NCI-H510A treated with DMSO at 0.1 percent for 48 hours (cell line): ENCODE results near the gene HLA-A.
"Not testable (repeated sequence)": the region's sequence is repeated elsewhere in the genome, so short reads cannot be mapped to it uniquely, and the experiment has no call there.

Source experiments
- DNase-seq: peaks from one replicate; lab custom pipeline; 2025; lab: John Stamatoyannopoulos, UW

The HLA-A gene

GRCh38 chr6:29961966-29962365 lies 19.6 kb downstream of the HLA-A start:
- DNase-seq, result no peak

DNA sequence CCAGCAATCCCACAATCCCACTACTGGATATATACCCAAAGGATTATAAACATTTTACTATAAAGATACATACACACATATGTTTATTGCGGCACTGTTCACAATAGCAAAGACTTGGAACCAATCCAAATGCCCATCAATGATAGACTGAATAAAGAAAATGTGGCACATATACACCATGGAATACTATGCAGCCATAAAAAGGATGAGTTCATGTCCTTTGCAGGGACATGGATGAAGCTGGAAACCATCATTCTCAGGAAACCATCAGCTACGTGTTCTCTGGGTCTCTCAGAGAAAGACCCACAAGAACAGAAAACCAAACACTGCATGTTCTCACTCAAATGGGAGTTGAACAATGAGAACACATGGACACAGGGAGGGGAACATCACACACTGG lies 21.4 kb downstream of the HLA-A start:
- DNase-seq, result not testable (repeated sequence)

GRCh38 chr6:29964518-29964886 lies 22.2 kb downstream of the HLA-A start:
- no peak for DNase-seq

GRCh38 chr6:29964887-29965562 lies 22.7 kb downstream of the HLA-A start:
- peak; percentile 89 for DNase-seq

GRCh38 chr6:29965563-29965872 lies 23.2 kb downstream of the HLA-A start:
- DNase-seq, result no peak

GRCh38 chr6:29965873-29966601 lies 23.7 kb downstream of the HLA-A start:
- DNase-seq, result peak; percentile 81

DNA sequence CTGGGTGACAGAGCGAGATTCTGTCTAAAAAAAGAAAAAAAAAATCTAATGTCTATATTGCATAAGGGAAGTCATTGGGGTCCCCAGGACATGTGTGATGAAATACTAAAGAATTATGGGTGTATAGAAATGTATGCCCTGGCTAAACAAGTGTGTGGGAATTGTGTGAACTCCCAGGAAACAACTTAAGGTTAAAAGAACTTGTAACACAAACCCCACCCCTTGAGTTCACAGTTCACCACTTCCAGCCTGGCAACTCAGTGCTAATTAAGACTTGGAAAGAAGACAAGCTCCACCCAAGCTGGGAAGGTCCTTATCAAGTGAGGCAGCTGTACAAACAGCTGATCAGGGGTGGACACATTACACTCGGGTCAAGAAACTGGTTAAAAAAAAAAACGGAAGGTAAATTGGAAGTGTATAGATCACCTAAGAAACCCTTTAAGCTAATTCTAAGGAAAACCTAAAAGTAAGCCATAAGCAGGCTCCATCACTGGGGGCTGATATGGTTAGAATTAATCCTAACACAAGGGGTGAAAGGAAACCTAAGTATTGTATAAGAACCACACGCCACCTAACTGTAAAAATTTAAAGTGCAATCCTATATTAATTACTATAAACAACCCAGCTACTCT lies 25.2 kb downstream of the HLA-A start:
- DNase-seq, result peak; percentile 50

- DNase-seq, result no peak
Measured at GRCh38 chr6:29968130-29968529, 25.8 kb downstream of the HLA-A start.

DNA sequence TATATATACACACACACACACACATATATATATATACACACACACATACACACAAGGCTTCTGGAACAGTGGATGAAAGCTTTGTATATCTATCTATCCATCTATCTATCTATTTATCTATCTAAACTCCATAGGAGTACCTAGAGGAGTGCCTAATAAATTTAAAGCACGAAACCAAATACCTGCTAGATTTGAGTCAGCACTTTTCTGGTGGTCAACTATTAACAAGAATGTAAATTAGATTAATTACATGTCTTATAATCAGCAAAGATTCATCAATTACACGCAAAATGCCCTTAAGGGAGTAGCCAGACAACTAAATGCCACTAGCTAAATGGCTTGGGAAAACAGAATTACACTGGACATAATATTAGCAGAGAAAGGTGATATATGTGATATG lies 26.6 kb downstream of the HLA-A start:
- DNase-seq, result no peak

- no peak for DNase-seq
Measured at GRCh38 chr6:29970711-29971110, 28.4 kb downstream of the HLA-A start.

DNA sequence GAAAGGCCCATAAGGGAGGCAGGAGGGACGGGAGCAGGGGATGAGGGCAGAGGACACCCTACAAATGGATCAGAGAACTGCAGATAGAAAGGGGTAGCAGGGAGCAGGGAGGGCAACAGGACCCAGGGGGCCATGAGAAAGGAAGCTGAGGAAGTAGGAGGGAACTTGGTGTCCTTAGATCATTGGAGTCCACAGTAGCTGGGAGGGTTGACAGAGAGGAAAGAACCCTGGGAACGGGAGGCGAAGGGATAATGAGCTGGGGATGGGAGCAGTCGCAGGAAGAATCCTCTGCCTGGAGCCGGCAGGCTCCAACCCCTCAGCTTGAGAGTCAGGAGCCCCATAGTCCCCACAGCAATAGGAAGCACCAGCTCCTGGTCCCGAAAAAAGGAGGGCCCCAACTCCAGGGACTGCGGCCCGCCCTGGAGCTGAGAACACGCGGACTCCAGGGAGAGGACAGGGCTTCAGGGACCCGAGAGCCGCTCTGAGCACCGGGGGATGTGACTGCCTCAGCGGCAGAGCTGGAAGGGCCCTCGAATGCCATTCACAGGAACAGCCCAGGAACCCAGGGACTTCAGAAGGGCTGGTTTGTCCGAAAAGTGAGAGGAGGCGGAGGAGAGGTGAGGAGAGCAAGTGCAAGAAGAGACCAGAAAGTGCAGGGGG lies 32.7 kb downstream of the HLA-A start:
- DNase-seq, result no peak

DNA sequence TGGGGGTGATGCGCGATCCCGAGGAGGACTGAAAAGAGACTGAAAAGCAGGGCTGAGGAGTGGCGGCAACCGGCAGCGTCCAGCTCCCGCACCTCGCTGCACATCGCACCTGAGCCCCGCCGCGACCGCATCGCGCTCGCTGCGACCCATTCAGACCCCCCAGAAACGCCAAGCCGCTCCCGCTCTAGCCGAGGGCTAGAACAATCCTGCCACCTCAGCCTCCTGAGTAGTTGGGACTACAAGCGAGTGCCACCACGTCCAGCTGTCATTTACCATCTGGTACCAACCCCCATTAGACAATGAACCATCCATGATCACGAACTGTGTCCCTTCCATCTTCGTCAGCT lies 33.2 kb downstream of the HLA-A start:
- DNase-seq, result no peak

DNA sequence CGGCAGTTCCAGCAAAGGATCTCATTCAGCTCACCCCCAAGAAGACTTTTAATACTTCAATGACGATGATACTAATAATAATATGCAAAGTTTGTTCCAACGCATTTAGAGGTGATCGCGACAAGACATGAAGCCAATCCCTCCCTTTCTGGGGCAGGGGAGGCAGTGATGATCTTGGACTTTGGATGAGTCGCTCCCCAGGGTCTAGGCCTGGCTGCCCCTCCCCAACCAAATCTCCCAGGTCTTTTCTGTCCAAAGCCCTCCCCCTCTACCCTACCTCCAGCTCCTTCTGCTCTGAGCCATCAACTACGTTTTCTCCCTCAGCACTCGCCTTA lies 33.9 kb downstream of the HLA-A start:
- DNase-seq, result no peak

DNA sequence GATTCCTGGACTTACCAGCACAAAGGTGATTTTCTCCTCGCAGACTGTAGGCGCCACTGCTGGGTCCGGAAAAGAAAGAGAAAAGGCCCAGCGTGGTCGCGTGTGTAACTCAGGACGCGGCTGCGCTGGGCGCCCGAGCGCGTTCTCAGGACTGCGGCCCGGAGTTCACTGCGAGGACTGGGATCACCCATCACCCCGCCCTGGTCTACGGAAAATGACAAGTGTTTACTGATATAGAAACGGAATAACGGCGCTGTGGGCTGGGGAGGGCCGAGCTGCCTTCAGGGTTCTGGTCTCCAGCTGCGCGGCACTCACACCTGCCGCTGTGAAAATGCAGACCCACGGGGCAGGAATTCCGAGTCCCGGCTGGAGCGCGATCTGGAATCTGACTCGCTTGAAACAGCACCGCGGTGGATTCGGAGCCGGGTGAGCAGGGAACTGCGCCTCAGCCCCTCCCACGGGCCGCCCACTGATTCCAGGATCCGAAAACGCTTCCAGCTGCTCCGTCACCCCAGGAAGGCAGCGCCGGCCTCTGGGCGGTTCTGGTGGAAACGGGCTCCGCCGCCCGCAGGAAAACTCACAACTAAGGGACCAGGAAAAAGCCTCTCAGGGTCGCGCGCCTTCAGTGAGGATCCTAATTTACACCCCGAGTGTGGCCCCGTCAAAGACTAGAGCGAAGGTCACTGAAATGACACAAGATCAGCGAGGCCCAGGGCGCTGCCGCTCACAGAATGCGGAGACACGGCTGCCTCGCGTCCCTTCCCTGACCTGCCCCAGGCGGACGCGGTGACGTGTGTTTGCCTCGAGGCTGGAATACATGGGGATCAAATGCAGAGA lies 34.5 kb downstream of the HLA-A start:
- DNase-seq, result peak; percentile 70

DNA sequence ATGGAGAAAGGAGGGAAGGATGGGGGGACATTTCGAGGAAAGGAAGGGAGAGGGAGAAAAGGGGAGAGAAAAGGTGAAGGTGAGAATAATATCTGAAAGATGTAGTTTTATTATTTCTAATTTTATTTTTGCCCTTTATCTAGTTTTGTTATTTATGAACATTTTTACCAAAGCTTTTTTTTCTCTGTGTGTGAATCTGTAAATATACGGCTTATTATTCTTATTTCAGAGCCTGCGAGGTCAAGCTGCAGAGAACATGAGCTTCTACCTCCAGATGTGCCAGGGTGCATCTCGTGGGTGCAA lies 35.0 kb downstream of the HLA-A start:
- DNase-seq, result no peak

DNA sequence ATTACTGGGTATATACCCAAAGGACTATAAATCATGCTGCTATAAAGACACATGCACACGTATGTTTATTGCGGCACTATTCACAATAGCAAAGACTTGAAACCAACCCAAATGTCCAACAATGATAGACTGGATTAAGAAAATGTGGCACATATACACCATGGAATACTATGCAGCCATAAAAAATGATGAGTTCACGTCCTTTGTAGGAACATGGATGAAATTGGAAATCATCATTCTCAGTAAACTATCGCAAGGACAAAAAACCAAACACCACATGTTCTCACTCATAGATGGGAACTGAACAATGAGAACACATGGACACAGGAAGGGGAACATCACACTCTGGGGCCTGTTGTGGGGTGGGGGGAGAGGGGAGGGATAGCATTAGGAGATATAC lies 37.7 kb downstream of the HLA-A start:
- DNase-seq, result not testable (repeated sequence)

- DNase-seq, result no peak
Measured at GRCh38 chr6:29980511-29980910, 38.2 kb downstream of the HLA-A start.

DNA sequence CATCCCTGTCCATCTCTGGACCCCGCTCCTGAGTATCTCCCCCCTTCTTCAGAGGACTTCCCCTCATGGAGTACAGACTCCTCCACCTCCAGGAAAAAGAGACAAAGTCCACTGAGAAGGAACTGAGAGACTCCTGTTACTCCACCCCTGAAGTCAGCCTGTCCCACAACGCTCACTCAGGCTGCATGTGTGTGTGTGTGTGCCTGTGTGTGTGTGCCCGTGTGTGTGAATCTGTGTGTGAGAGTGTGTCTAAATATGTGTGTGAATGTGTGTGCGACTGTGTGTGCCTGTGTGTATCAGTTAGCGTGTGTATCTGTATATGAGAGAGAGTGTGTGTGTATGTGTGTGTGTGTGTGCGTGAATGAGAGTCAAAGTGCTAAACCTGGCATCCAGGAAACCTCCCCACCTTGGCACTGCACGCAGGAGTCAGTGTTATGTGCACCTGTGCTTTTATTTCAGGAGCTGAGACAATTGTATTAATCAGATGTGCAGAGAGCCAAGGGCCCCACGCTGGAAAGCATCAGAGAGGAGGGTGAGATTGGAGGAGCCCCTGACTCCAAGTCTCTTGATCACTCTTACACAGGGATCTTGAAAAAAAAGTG lies 39.0 kb downstream of the HLA-A start:
- no peak for DNase-seq

GRCh38 chr6:29982097-29982496 lies 39.8 kb downstream of the HLA-A start:
- DNase-seq, result no peak

DNA sequence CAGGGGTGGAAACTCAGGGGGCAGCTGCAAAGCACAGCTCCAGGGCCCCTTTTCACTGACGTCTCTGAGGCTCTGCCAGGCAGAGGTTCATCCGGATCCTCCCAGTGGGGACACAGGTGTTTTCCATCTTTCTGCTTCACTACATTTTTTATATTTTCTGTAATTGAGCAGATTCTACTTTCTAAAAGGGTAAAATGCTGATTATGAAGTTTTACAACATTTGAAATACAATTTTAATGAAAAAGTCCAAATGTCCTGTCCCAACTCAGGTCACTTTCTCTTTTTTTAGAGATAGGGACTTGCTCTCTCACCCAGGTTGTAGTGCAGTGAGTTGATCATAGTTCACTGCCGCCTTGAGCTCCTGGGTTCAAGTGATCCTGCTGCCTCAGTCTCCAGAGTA lies 41.9 kb downstream of the HLA-A start:
- DNase-seq, result no peak

DNA sequence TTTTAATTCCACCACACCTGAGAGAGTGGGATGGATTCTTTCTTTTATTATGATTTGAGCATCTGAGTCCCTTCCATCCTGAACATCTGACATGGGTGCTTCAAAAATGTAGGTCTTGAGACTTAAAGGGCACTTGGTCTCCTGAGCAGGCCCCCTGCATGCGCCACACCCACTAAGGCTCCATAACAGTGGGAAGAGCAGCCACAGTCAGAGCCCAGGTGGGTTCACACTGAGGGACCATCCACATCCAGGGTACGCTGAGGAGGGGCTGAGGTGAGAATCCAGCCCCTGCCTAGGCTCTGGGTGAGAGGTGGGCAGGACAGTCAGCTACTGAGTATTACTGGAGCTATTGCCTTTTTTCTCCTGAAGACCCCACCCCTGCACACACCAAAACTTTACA lies 42.7 kb downstream of the HLA-A start:
- DNase-seq, result no peak

GRCh38 chr6:29986179-29986781 lies 43.9 kb downstream of the HLA-A start:
- DNase-seq, result no peak
